Osteoblast (primary cell): ENCODE measurements around the gene RPRD2. TPM values are rescaled to one million over a fixed set of nuclear protein-coding genes. Genes with fewer than 3 reads are reported as not detected.
A peak's percentile ranks its signal among the peaks of the same experiment; 100 is the strongest.

ENCODE experiments used
- DNase-seq: peaks from one replicate; pipeline ENCODE4 v3.0.0; 2011; ENCODE audit warnings: low spot score, mixed read lengths; ENCODE audit not compliant: insufficient read length; ENCODE audit errors: missing footprints
- H2AFZ ChIP-seq: 2 replicates; pipeline ENCODE4 v1.6.0; 2011; ENCODE audit warnings: mild to moderate bottlenecking, low read length
- H3K27ac ChIP-seq: 2 replicates; pipeline ENCODE4 v1.5.1; 2011; ENCODE audit warnings: mild to moderate bottlenecking, low read depth, low read length, moderate library complexity
- H3K27me3 ChIP-seq: 2 replicates; pipeline ENCODE4 v1.6.0; 2012; ENCODE audit warnings: mild to moderate bottlenecking, control low read depth, inconsistent platforms, low read length, moderate library complexity; ENCODE audit not compliant: insufficient read depth
- H3K36me3 ChIP-seq: 2 replicates; pipeline ENCODE4 v1.5.1; 2011; ENCODE audit warnings: mild to moderate bottlenecking, low read length, control low read depth, moderate library complexity; ENCODE audit not compliant: insufficient read depth
- H3K4me1 ChIP-seq: 2 replicates; pipeline ENCODE4 v1.5.1; 2011; ENCODE audit warnings: mild to moderate bottlenecking, low read length, control low read depth, moderate library complexity; ENCODE audit not compliant: insufficient read depth
- H3K4me2 ChIP-seq: 2 replicates; pipeline ENCODE4 v1.6.0; 2011; ENCODE audit warnings: mild to moderate bottlenecking, low read length; ENCODE audit not compliant: insufficient read depth
- H3K4me3 ChIP-seq: fragments of 200-600 bp; sonication (generic); 3 replicates; pipeline ENCODE4 v1.5.1; 2012; ENCODE audit warnings: mild to moderate bottlenecking, low read length, inconsistent platforms; ENCODE audit not compliant: insufficient read depth
- H3K79me2 ChIP-seq: 2 replicates; pipeline ENCODE4 v1.6.0; 2012; ENCODE audit warnings: mild to moderate bottlenecking, low read length, control low read depth, inconsistent platforms; ENCODE audit not compliant: insufficient read depth
- H3K9me3 ChIP-seq: 2 replicates; pipeline ENCODE4 v1.5.1; 2011; ENCODE audit warnings: low read depth, low read length, control low read depth
- H4K20me1 ChIP-seq: 2 replicates; pipeline ENCODE4 v1.6.0; 2012; ENCODE audit warnings: mild to moderate bottlenecking, low read length, control low read depth; ENCODE audit not compliant: insufficient read depth
- CTCF ChIP-seq: IDR thresholded peaks from 2 replicates; pipeline ENCODE4 v1.5.1; 2011; ENCODE audit warnings: mild to moderate bottlenecking, low read depth, low read length, moderate library complexity; ENCODE audit errors: extremely low read depth
- total RNA-seq: library from RNA; depleted of rRNA; stranded (reverse); fragments of >200 nt; gene quantifications from 2 replicates; pipeline ENCODE4 v1.2.3, GENCODE V29; 2012

RPRD2 gene
- total RNA-seq, 1 donor, result 12.3 TPM

GRCh38 chr1:150383631-150384324, 19.8 kb downstream of the RPRD2 start:
- no peak for TF ChIP-seq CTCF
- H3K27me3 ChIP-seq, result no peaks in the 10 kb centered on the region
- no peak overlapping the region for H3K4me2 ChIP-seq
- peak; percentile 10 for DNase-seq
- H3K9me3 ChIP-seq, result no peaks in the 10 kb centered on the region
- H3K79me2 ChIP-seq, result peaks cover 84% of the 10 kb centered on the region
- H3K4me3 ChIP-seq, result no peak overlapping the region
- no peak overlapping the region for H2AFZ ChIP-seq
- no peaks in the 10 kb centered on the region for H3K4me1 ChIP-seq
- peaks cover 27% of the 10 kb centered on the region for H4K20me1 ChIP-seq
- no peak overlapping the region for H3K27ac ChIP-seq
- no peaks in the 10 kb centered on the region for H3K36me3 ChIP-seq

- Histone ChIP-seq H3K4me2 (no peak overlapping the region), H2AFZ (no peak overlapping the region), H3K36me3 (no peaks in the 10 kb centered on the region), H3K4me1 (no peaks in the 10 kb centered on the region), H3K9me3 (no peaks in the 10 kb centered on the region), H3K27ac (no peak overlapping the region), H3K79me2 (peaks cover 82% of the 10 kb centered on the region), H3K27me3 (no peaks in the 10 kb centered on the region), H4K20me1 (peaks cover 26% of the 10 kb centered on the region), H3K4me3 (no peak overlapping the region)
- DNase-seq, result peak; percentile 29
- TF ChIP-seq CTCF, result no peak
Measured at GRCh38 chr1:150385537-150386445, 21.8 kb downstream of the RPRD2 start.

- Histone ChIP-seq H3K36me3 (no peaks in the 10 kb centered on the region), H4K20me1 (peaks cover 26% of the 10 kb centered on the region), H3K4me3 (no peak overlapping the region), H3K27ac (no peak overlapping the region), H3K4me1 (no peaks in the 10 kb centered on the region), H3K4me2 (no peak overlapping the region), H3K27me3 (no peaks in the 10 kb centered on the region), H2AFZ (no peak overlapping the region), H3K79me2 (peaks cover 81% of the 10 kb centered on the region), H3K9me3 (no peaks in the 10 kb centered on the region)
- TF ChIP-seq CTCF, result no peak
- no peak for DNase-seq
Measured at GRCh38 chr1:150386592-150386991, 22.6 kb downstream of the RPRD2 start.

- no peak overlapping the region for H3K27ac ChIP-seq
- peaks cover 26% of the 10 kb centered on the region for H4K20me1 ChIP-seq
- no peak for TF ChIP-seq CTCF
- no peak overlapping the region for H2AFZ ChIP-seq
- no peak overlapping the region for H3K4me2 ChIP-seq
- H3K4me1 ChIP-seq, result no peaks in the 10 kb centered on the region
- no peaks in the 10 kb centered on the region for H3K27me3 ChIP-seq
- peaks cover 79% of the 10 kb centered on the region for H3K79me2 ChIP-seq
- H3K36me3 ChIP-seq, result no peaks in the 10 kb centered on the region
- H3K4me3 ChIP-seq, result no peak overlapping the region
- H3K9me3 ChIP-seq, result no peaks in the 10 kb centered on the region
- no peak for DNase-seq
Measured at GRCh38 chr1:150387200-150387599, 23.3 kb downstream of the RPRD2 start.
